HCT116 (cell line): ENCODE data around the gene ENDOG. TPM values are rescaled to one million over a fixed set of nuclear protein-coding genes. Genes with fewer than 3 reads are reported as not detected.

Experiments
- ATAC-seq: fragments of 200-7000 bp; cut with Tn5 transposase; 2 replicates; pipeline ENCODE4 v1.9.1; 2020; ENCODE audit warnings: mild to moderate bottlenecking, moderate library complexity
- BruUV-seq: library from RNA; stranded (reverse); fragments of 400-500 nt; replicated peaks from 2 replicates; lab custom pipeline; 2021; lab: Mats Ljungman, UMichigan
- CTCF ChIA-PET: fragments of 300-600 bp; sonication (Branson Sonifier 250); formaldehyde crosslinking; loops from one replicate; lab custom pipeline; 2021; ENCODE audit warnings: antibody characterized with exemption; lab: Charles Lee
- POLR2A ChIA-PET: fragments of 300-600, 350-600 bp; sonication (Branson Sonifier 250); formaldehyde crosslinking; loops from one replicate; lab custom pipeline; 2021; ENCODE audit warnings: antibody characterized with exemption; lab: Charles Lee
- RAD21 ChIA-PET, 2 experiments: fragments of 300-600 bp; sonication (Branson Sonifier 250); formaldehyde crosslinking; loops; one replicate each; lab custom pipeline; 2023; ENCODE audit warnings: low total read pairs in 2 of 2; ENCODE audit not compliant: uncharacterized antibody in 2 of 2, unreplicated experiment in 2 of 2, low non-redundant PET in 1 of 2; lab: Charles Lee
- DNase-seq: peaks from one replicate; pipeline ENCODE4 v3.0.0-alpha.2; 2010; ENCODE audit warnings: low read depth, low spot score
- H2AFZ ChIP-seq: fragments of 200-600 bp; shearing (Covaris generic), sonication (generic); 2 replicates; pipeline ENCODE4 v1.6.1; 2017; ENCODE audit warnings: low read depth, mixed run types, mixed read lengths, antibody characterized with exemption, low read length; ENCODE audit not compliant: poor library complexity, severe bottlenecking
- H3K27ac ChIP-seq: 2 replicates; pipeline ENCODE4 v1.5.1; 2012; ENCODE audit warnings: low read depth, low read length
- H3K27me3 ChIP-seq: fragments of 200-600 bp; sonication (generic); 2 replicates; pipeline ENCODE4 v1.6.1; 2016; ENCODE audit warnings: mixed run types, low read length, mixed read lengths; ENCODE audit not compliant: insufficient read depth
- H3K36me3 ChIP-seq, 2 experiments: fragments of 200-500 bp in 1 of 2; fragments of 200-600 bp in 1 of 2; sonication (Bioruptor generic) in 1 of 2; sonication (generic) in 1 of 2; 2 replicates each; pipeline versions ENCODE4 v1.5.1 to v1.6.1; 2014 to 2016; ENCODE audit warnings: low read length in 2 of 2, inconsistent platforms in 1 of 2, mixed read lengths in 1 of 2, mixed run types in 1 of 2; ENCODE audit not compliant: insufficient read depth in 2 of 2, control insufficient read depth in 1 of 2
- H3K4me1 ChIP-seq, 2 experiments: fragments of 200-600 bp in 1 of 2; sonication (generic) in 1 of 2; 2 replicates each; pipeline versions ENCODE4 v1.5.1 to v1.6.1; 2012 to 2017; ENCODE audit warnings: low read length in 2 of 2, inconsistent platforms in 1 of 2, mild to moderate bottlenecking in 1 of 2, mixed read lengths in 1 of 2, mixed run types in 1 of 2, moderate library complexity in 1 of 2; ENCODE audit not compliant: insufficient read depth in 2 of 2, control insufficient read depth in 1 of 2
- H3K4me2 ChIP-seq: fragments of 200-600 bp; sonication (generic); 2 replicates; pipeline ENCODE4 v1.6.1; 2017; ENCODE audit warnings: mixed run types, low read length, mixed read lengths
- H3K4me3 ChIP-seq, 2 experiments: fragments of 200-600 bp in 1 of 2; sonication (generic) in 1 of 2; replicated peaks in 1 of 2; 2 replicates each; pipeline ENCODE4 v1.5.1; 2011 to 2016; ENCODE audit warnings: low read length in 2 of 2, control low read depth in 1 of 2, low read depth in 1 of 2, mild to moderate bottlenecking in 1 of 2, mixed read lengths in 1 of 2, mixed run types in 1 of 2
- H3K79me2 ChIP-seq: fragments of 200-600 bp; sonication (generic); 2 replicates; pipeline ENCODE4 v1.6.1; 2017; ENCODE audit warnings: mild to moderate bottlenecking, mixed run types, low read length, moderate library complexity, mixed read lengths; ENCODE audit not compliant: insufficient read depth
- H3K9ac ChIP-seq: fragments of 200-600 bp; sonication (generic); 2 replicates; pipeline ENCODE4 v1.6.1; 2016; ENCODE audit warnings: low read length, mixed read lengths
- H3K9me2 ChIP-seq: fragments of 200-600 bp; sonication (generic), shearing (Covaris generic); 2 replicates; pipeline ENCODE4 v1.6.1; 2017; ENCODE audit warnings: mixed run types, mild to moderate bottlenecking, moderate library complexity; ENCODE audit not compliant: insufficient read depth
- H3K9me3 ChIP-seq, 2 experiments: fragments of 200-500 bp in 1 of 2; fragments of 200-600 bp in 1 of 2; sonication (Bioruptor generic) in 1 of 2; sonication (generic) in 1 of 2; 2 replicates each; pipeline ENCODE4 v1.6.1; 2014 to 2017; ENCODE audit warnings: low read length in 2 of 2, mixed read lengths in 2 of 2, inconsistent platforms in 1 of 2, low read depth in 1 of 2, mild to moderate bottlenecking in 1 of 2, mixed run types in 1 of 2, moderate library complexity in 1 of 2; ENCODE audit not compliant: control insufficient read depth in 1 of 2, insufficient read depth in 1 of 2
- H4K20me1 ChIP-seq: fragments of 200-600 bp; sonication (generic), shearing (Covaris generic); 2 replicates; pipeline ENCODE4 v1.6.1; 2017; ENCODE audit warnings: mixed run types, mild to moderate bottlenecking, moderate library complexity; ENCODE audit not compliant: insufficient read depth
- EZH2 ChIP-seq: fragments of 200-600 bp; sonication (generic); IDR thresholded peaks from 2 replicates; pipeline ENCODE4 v1.6.1; 2017; ENCODE audit warnings: antibody characterized with exemption, mixed run types
- EZH2phosphoT487 ChIP-seq: fragments of 200-600 bp; IDR thresholded peaks from 2 replicates; pipeline ENCODE4 v1.6.1; 2018; ENCODE audit warnings: antibody characterized with exemption, borderline replicate concordance
- JUND ChIP-seq: IDR thresholded peaks from 2 replicates; pipeline ENCODE4 v1.6.1; 2012
- SRF ChIP-seq: IDR thresholded peaks from 2 replicates; pipeline ENCODE4 v1.6.1; 2012; ENCODE audit warnings: low read depth
- TCF7L2 ChIP-seq: IDR thresholded peaks from 2 replicates; pipeline ENCODE4 v1.7.0; 2011; ENCODE audit warnings: borderline replicate concordance, inconsistent platforms; ENCODE audit not compliant: insufficient read depth, insufficient read length; ENCODE audit errors: extremely low read depth
- ZNF274 ChIP-seq: fragments of 200-500 bp; sonication (Bioruptor generic); IDR thresholded peaks from 2 replicates; pipeline ENCODE4 v1.6.1; 2014; ENCODE audit warnings: mild to moderate bottlenecking, low read depth, low read length, inconsistent platforms
- intact Hi-C: fragments of 100-400 bp; cut with micrococcal nuclease; formaldehyde crosslinking; loops from 2 replicates; pipeline ENCODE4 v1.10.0; 2022
- total RNA-seq: library from RNA; stranded (reverse); gene quantifications from one replicate; pipeline ENCODE4 v1.2.1, GENCODE V29; 2021; ENCODE audit not compliant: unreplicated experiment
- TF ChIP-seq, protein P1 (sequence below): IDR thresholded peaks from 2 replicates; pipeline ENCODE4 v1.6.1; 2012
- TF ChIP-seq, protein P2 (sequence below), 3 experiments: fragments of 200-600 bp in 1 of 3; sonication (generic) in 1 of 3; IDR thresholded peaks in 2 of 3; conservative IDR thresholded peaks in 1 of 3; 2 replicates each; pipeline ENCODE4 v1.5.1; 2012 to 2017; ENCODE audit warnings: low read depth in 2 of 3, low read length in 2 of 3, antibody characterized with exemption in 1 of 3, borderline replicate concordance in 1 of 3, control low read depth in 1 of 3, mild to moderate bottlenecking in 1 of 3, mixed read lengths in 1 of 3, mixed run types in 1 of 3, moderate library complexity in 1 of 3; ENCODE audit not compliant: insufficient read depth in 1 of 3
- TF ChIP-seq, protein P3 (sequence below): IDR thresholded peaks from 2 replicates; pipeline ENCODE4 v1.6.1; 2012; ENCODE audit warnings: low read depth

ENDOG gene
- total RNA-seq, 1 experiment from 2014 or later = 27.2 TPM

DNA sequence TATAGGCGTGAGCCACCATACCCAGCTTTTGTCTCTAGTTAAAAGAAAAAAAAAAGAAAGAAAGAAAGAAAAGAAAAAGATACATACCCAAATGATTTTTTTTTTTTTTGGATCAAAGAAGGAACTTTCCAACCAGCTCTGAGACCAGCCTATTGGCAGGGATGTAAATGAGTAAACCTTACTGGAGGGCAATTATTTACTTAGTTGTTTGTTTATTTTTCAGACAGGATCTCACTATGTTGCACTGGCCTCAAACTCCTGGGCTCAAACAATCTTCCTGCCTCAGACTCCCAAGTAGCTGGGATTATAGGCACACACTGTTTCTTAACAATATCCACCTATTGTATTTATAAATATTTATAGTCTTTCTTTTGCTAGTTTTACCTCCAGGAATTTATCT is 22.2 kb downstream of the ENDOG start:
- intact Hi-C loops = no loop called here
- no peaks in the 10 kb centered on the region for H3K9me2 ChIP-seq
- H3K9ac ChIP-seq = no peak overlapping the region
- no TSS peak for BruUV-seq
- no peaks in the 10 kb centered on the region for H3K27me3 ChIP-seq
- H4K20me1 ChIP-seq = no peaks in the 10 kb centered on the region
- POLR2A ChIA-PET = no interaction called here
- H3K4me2 ChIP-seq = no peak overlapping the region
- no peak for DNase-seq
- H3K9me3 ChIP-seq = no peaks in the 10 kb centered on the region
- CTCF ChIA-PET = no interaction called here
- no peaks in the 10 kb centered on the region for H3K36me3 ChIP-seq
- no peak overlapping the region for H2AFZ ChIP-seq
- H3K27ac ChIP-seq = no peak overlapping the region
- no peaks in the 10 kb centered on the region for H3K79me2 ChIP-seq
- TF ChIP-seq, protein P1, sequence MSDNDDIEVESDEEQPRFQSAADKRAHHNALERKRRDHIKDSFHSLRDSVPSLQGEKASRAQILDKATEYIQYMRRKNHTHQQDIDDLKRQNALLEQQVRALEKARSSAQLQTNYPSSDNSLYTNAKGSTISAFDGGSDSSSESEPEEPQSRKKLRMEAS = no peak
- no peak for TF ChIP-seq EZH2
- TF ChIP-seq JUND = no peak
- TF ChIP-seq, protein P2, sequence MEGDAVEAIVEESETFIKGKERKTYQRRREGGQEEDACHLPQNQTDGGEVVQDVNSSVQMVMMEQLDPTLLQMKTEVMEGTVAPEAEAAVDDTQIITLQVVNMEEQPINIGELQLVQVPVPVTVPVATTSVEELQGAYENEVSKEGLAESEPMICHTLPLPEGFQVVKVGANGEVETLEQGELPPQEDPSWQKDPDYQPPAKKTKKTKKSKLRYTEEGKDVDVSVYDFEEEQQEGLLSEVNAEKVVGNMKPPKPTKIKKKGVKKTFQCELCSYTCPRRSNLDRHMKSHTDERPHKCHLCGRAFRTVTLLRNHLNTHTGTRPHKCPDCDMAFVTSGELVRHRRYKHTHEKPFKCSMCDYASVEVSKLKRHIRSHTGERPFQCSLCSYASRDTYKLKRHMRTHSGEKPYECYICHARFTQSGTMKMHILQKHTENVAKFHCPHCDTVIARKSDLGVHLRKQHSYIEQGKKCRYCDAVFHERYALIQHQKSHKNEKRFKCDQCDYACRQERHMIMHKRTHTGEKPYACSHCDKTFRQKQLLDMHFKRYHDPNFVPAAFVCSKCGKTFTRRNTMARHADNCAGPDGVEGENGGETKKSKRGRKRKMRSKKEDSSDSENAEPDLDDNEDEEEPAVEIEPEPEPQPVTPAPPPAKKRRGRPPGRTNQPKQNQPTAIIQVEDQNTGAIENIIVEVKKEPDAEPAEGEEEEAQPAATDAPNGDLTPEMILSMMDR (IDR thresholded peaks at IDR 0.05 in 2 of 3, conservative IDR thresholded peaks at IDR 0.05 in 1 of 3; ENCODE audit: borderline replicate concordance in 1 of 3, insufficient read depth in 1 of 3, low read depth in 2 of 3, low read length in 2 of 3) = no peak
- no peak for TF ChIP-seq SRF
- TF ChIP-seq TCF7L2 = no peak
- TF ChIP-seq ZNF274 = no peak
- no peak for TF ChIP-seq EZH2phosphoT487
- TF ChIP-seq, protein P3, sequence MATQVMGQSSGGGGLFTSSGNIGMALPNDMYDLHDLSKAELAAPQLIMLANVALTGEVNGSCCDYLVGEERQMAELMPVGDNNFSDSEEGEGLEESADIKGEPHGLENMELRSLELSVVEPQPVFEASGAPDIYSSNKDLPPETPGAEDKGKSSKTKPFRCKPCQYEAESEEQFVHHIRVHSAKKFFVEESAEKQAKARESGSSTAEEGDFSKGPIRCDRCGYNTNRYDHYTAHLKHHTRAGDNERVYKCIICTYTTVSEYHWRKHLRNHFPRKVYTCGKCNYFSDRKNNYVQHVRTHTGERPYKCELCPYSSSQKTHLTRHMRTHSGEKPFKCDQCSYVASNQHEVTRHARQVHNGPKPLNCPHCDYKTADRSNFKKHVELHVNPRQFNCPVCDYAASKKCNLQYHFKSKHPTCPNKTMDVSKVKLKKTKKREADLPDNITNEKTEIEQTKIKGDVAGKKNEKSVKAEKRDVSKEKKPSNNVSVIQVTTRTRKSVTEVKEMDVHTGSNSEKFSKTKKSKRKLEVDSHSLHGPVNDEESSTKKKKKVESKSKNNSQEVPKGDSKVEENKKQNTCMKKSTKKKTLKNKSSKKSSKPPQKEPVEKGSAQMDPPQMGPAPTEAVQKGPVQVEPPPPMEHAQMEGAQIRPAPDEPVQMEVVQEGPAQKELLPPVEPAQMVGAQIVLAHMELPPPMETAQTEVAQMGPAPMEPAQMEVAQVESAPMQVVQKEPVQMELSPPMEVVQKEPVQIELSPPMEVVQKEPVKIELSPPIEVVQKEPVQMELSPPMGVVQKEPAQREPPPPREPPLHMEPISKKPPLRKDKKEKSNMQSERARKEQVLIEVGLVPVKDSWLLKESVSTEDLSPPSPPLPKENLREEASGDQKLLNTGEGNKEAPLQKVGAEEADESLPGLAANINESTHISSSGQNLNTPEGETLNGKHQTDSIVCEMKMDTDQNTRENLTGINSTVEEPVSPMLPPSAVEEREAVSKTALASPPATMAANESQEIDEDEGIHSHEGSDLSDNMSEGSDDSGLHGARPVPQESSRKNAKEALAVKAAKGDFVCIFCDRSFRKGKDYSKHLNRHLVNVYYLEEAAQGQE = no peak
- TF ChIP-seq, all 23 proteins: peak for 0
- Histone ChIP-seq H3K4me3 (no peak overlapping the region), H3K4me1 (no peaks in the 10 kb centered on the region)
- RAD21 ChIA-PET = no interaction called here
- no peak for ATAC-seq
